ENCODE measurements around the gene EPHX1. TPM values are rescaled to one million over a fixed set of nuclear protein-coding genes. Genes with fewer than 3 reads are reported as not detected.

The EPHX1 gene
- total and polyA plus RNA-seq, 12 donors: 251 to 3,548 (median 1,658) TPM

- TF ChIP-seq POLR2A (IDR thresholded peaks at IDR 0.05) (no peak), CTCF (IDR thresholded peaks at IDR 0.05) (no peak)
- intact Hi-C loops (cut with DNase I): no loop called here
- Histone ChIP-seq H3K27ac (peak overlapping the region in 1 of 5 donors; percentile 22), H3K36me3 (replicated peaks in 1 of 2) (no peaks in the 10 kb centered on the region), H3K9me3 (replicated peaks in 1 of 3) (no peaks in the 10 kb centered on the region), H3K4me3 (no peak overlapping the region), H3K27me3 (no peaks in the 10 kb centered on the region), H3K4me1 (replicated peaks in 1 of 2) (no peaks in the 10 kb centered on the region)
- 86 to 94% (median 91%) methylated on average over 10 to 18 of the region's 18 CpGs for WGBS, 4 donors
- DNase-seq: no peak
Measured at GRCh38 chr1:225888289-225888897, 78.5 kb downstream of the EPHX1 start.

GRCh38 chr1:225888898-225889601 lies 79.1 kb downstream of the EPHX1 start, which contains the start of gene LEFTY1:
Gene LEFTY1 (minus strand): TSS chr1:225889146. CDS start chr1:225889066, 80 bp downstream.
- Histone ChIP-seq H3K4me1 (replicated peaks in 1 of 2) (no peaks in the 10 kb centered on the region), H3K27me3 (no peaks in the 10 kb centered on the region), H3K36me3 (replicated peaks in 1 of 2) (no peaks in the 10 kb centered on the region), H3K4me3 (no peak within 1 kb of the TSS), H3K27ac (peak within 1 kb of the TSS in 1 of 5 donors; percentile 22), H3K9me3 (replicated peaks in 1 of 3) (no peaks in the 10 kb centered on the region)
- intact Hi-C loops (cut with DNase I): no loop called here
- no peak for DNase-seq
- 74 to 100% (median 79%) methylated on average over 3 to 11 of the region's 11 CpGs for WGBS, 4 donors
- TF ChIP-seq CTCF (IDR thresholded peaks at IDR 0.05) (no peak), POLR2A (IDR thresholded peaks at IDR 0.05) (no peak)

- H3K9me3 ChIP-seq (replicated peaks in 1 of 3): no peaks in the 10 kb centered on the region
- no peaks in the 10 kb centered on the region for H3K4me1 ChIP-seq (replicated peaks in 1 of 2)
- no peak overlapping the region for H3K27ac ChIP-seq
- intact Hi-C loops (cut with DNase I): no loop called here
- TF ChIP-seq POLR2A (IDR thresholded peaks at IDR 0.05) (no peak), CTCF (IDR thresholded peaks at IDR 0.05) (no peak)
- H3K27me3 ChIP-seq: no peaks in the 10 kb centered on the region
- WGBS, 4 donors: 87 to 96% (median 92%) methylated on average over 5 of the region's 5 CpGs
- no peaks in the 10 kb centered on the region for H3K36me3 ChIP-seq (replicated peaks in 1 of 2)
- DNase-seq: no peak
- no peak overlapping the region for H3K4me3 ChIP-seq
Measured at GRCh38 chr1:225889743-225890142, 79.8 kb downstream of the EPHX1 start.

GRCh38 chr1:225890346-225891228 lies 80.7 kb downstream of the EPHX1 start:
- Histone ChIP-seq H3K27me3 (no peaks in the 10 kb centered on the region), H3K4me3 (no peak overlapping the region), H3K9me3 (replicated peaks in 1 of 3) (no peaks in the 10 kb centered on the region), H3K4me1 (replicated peaks in 1 of 2) (no peaks in the 10 kb centered on the region), H3K27ac (no peak overlapping the region), H3K36me3 (replicated peaks in 1 of 2) (no peaks in the 10 kb centered on the region)
- TF ChIP-seq CTCF (IDR thresholded peaks at IDR 0.05): no peak
- TF ChIP-seq POLR2A (IDR thresholded peaks at IDR 0.05): no peak
- WGBS, 4 donors: 66 to 77% (median 69%) methylated on average over 5 to 6 of the region's 6 CpGs
- no peak for DNase-seq
- intact Hi-C loops (cut with DNase I): no loop called here

Measured in adrenal gland (tissue), 12 donors.